Skeletal muscle satellite cell (primary cell): Measurements from ENCODE around the gene DIS3L2.

Experiments used
- H3K27me3 ChIP-seq: 2 replicates; pipeline ENCODE4 v1.7.0; 2013; ENCODE audit warnings: low read length; ENCODE audit not compliant: control insufficient read depth, insufficient read depth
- H3K36me3 ChIP-seq: 2 replicates; pipeline ENCODE4 v1.7.0; 2013; ENCODE audit warnings: mild to moderate bottlenecking, control low read depth, low read length; ENCODE audit not compliant: insufficient read depth
- H3K4me1 ChIP-seq: 2 replicates; pipeline ENCODE4 v1.7.0; 2013; ENCODE audit warnings: low read length; ENCODE audit not compliant: control insufficient read depth, insufficient read depth
- H3K4me2 ChIP-seq: 2 replicates; pipeline ENCODE4 v1.7.0; 2013; ENCODE audit warnings: mild to moderate bottlenecking, low read length
- H3K4me3 ChIP-seq: 2 replicates; pipeline ENCODE4 v1.7.0; 2013; ENCODE audit warnings: low read length
- H3K9ac ChIP-seq: 2 replicates; pipeline ENCODE4 v1.7.0; 2013; ENCODE audit warnings: mild to moderate bottlenecking, low read depth, low read length, moderate library complexity
- H3K9me3 ChIP-seq: replicated peaks from 2 replicates; pipeline ENCODE4 v1.7.0; 2013; ENCODE audit warnings: mild to moderate bottlenecking, control low read depth, low read length

DIS3L2 gene

DNA sequence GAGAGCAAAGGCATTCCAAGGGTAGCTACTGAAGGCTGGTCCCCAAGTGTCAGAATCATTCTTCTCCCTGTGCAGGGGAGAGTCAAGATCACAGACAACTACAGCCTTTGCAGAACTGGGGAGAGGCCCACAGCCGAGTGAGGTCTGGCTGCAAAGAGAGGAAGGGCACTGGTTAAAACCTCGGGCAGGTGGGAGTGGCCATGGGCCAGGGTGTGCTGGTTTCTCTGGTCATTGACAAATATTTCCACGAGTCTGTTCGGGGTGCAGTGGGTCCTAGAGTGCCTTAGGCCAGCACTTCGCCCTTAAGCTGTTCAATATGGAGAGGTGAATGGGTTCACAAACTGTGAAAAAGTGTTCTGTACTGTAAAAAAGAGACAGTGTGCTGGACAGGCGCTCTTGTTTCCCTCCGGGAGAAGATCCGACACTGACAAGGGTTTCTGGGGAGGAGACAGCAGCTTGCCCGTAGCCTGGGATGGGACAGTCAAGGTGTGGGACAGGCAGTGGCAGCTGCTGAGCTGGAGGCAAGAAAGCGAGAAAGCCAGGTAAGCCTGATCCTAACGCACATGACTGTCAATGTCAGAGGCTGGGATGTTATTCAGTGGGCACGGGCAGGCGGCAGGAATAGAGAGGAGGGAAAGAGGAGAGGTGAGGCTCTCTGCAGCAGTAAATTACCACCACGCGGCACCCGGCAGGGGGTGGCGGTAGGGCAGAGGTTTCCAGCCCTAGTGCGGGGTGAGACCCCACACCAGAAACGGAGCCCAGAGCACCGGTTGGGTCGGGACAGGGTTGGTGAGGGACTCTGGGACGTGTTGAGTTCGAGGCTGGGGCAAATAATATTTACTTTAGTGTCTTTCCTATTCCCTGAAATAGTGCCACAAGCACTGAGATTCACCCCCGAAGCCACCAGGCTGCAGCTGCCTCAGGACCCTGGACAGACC is 37.3 kb upstream of the DIS3L2 start:
- Histone ChIP-seq H3K27me3 (peaks cover 82% of the 10 kb centered on the region), H3K4me3 (no peak overlapping the region), H3K9me3 (no peaks in the 10 kb centered on the region)

DNA sequence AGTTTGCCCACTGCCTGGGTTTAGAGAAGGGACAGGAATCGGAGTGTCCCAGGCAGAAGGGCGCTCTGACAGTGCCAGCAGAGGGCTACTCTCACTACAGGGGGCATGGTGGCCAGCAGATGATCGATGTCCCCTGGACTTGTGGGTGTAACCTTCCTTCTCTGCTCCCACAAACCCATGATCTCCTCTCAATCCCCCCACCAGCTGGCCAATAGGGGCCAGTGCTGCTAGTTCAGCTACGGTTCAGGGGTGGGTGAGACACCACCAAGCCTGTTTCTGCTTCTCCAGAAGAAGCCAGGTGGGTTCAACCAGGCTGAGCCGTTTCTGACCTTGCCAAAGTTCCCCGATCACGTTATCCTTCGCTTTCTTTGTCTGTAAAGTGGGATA is 36.6 kb upstream of the DIS3L2 start:
- Histone ChIP-seq H3K4me2 (peak overlapping the region; percentile 98), H3K27me3 (peaks cover 83% of the 10 kb centered on the region), H3K9me3 (no peaks in the 10 kb centered on the region), H3K9ac (no peak overlapping the region), H3K36me3 (no peaks in the 10 kb centered on the region), H3K4me1 (peaks cover 20% of the 10 kb centered on the region), H3K4me3 (peak overlapping the region; percentile 53)

More for the DNA sequence above, 37.3 kb upstream of the DIS3L2 start:
- Histone ChIP-seq H3K4me2 (peak overlapping the region; percentile 98), H3K36me3 (no peaks in the 10 kb centered on the region), H3K4me1 (peaks cover 20% of the 10 kb centered on the region), H3K9ac (no peak overlapping the region)

DNA sequence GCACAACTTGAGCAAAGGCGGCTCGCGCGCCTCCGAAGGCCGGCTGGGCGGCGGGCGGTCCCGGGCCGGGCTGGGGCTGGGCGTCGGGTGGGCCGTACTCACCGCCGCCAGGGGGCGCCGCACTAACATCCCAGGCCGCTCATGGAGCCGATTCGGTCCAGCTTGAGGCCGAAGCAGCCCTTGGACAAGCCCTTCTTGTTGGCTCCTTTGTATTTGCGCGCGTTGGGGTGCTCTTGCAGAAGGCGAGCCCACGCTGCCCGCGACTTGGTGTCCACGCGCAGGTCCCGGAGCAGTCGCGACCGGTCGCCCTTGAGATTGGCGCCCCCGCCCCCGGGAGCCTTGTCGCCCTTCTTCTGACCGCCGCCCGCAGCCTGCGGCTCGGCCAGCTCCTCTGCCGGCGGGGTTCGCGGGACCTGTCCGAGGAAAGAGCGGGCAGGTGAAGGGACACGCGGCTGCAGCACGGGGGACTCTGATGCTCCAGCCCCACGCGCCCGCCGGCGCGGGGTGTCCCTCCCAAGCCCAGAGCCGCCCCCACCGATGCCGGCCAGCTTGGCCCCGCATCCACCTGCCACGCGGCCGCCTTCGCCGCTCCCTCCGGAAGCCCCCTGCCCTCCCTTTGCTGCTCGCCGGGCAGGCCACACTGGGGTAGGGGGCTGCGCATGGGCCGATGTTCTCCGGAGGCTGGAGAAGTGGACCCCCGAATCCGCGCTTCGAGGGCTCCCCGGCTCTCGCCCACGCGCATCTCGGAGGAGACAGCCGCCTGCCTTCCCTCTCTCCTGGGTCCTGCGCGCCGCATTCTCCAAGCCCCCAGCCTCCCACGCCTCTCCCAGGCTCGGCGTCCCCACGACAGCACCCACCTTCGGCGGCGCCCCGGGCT is 36.0 kb upstream of the DIS3L2 start:
- Histone ChIP-seq H3K4me2 (peak overlapping the region; percentile 98), H3K27me3 (peaks cover 83% of the 10 kb centered on the region), H3K4me3 (peak overlapping the region; percentile 67), H3K9ac (no peak overlapping the region), H3K9me3 (no peaks in the 10 kb centered on the region), H3K36me3 (no peaks in the 10 kb centered on the region), H3K4me1 (peaks cover 20% of the 10 kb centered on the region)

DNA sequence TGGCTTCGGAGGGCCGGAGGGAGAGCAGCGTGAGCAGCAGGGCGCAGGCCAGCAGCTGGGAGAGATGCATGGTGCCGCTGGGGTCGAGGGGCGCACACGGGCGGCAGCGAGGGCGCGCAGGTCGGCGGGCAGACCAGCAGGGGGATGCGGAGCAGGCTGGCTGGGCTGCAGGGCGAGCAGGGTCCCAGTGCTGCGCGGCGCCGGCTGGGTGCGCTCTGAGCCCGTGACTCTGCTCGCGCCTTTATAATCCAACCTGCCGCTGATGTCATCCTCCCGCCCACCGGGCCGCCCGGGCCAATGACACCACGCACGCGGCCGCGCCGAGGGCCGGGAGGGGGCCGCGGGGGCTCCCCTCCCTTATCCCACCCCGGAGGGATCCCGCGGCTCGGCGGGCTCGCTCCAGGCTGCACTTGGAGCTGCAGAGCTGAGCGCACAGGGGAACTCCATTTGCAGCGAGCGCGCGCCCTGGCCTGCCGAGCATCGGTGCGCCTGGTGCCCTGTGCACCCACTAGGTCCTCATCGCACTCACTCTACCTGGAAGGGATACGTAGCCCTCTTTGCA is 35.3 kb upstream of the DIS3L2 start, which contains the start of gene NPPC:
Gene NPPC (minus strand): TSS at position 217 of the 562 bp plus-strand sequence. CDS start 147 bp downstream, at position 70.
- H3K4me1 ChIP-seq, result peaks cover 20% of the 10 kb centered on the region

DNA sequence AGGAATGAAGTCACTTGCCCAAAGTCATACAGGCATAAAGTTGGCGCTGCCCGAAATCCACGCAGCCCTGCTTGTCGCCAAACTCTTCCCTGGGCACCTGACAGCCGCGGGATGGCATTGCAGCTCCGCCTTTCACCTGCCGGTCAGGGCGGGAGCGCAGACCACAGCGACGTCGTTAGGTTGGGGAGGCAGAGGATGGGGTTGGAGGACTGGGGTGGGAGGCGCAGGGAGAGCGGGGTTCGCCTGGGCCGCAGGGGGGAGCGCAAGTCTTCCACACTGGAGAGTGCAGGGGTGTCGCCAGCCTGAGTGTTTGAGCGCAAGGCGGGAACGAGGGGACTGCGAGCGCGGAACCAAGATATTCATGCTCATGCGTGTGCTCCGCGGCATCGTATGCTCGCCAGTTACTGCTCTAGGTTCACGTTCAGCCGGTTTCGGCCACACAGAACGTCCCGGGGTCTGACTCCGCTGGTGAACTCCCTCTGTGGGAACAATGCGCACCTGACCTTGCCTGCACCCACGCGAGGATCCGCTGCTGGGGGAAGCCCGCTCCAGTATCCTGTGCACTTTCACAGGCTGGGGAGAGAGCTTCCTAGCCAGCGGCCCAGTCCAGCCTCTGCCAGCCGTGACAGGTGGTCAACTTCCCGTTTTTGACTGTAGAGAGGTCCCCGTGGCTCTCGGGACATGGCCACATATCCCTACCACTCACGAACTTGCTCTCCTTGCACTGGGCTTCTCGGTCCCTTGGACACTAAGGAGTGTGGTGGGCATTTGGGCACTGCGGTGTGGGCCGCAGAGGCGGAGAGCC is 34.5 kb upstream of the DIS3L2 start:
- Histone ChIP-seq H3K9me3 (peaks cover under 1% of the 10 kb centered on the region), H3K4me2 (peak overlapping the region; percentile 98), H3K9ac (no peak overlapping the region), H3K4me3 (peak overlapping the region; percentile 67), H3K27me3 (peaks cover 97% of the 10 kb centered on the region), H3K4me1 (peaks cover 20% of the 10 kb centered on the region), H3K36me3 (no peaks in the 10 kb centered on the region)

More for the DNA sequence above, 35.3 kb upstream of the DIS3L2 start, which contains the start of gene NPPC:
- peaks cover 90% of the 10 kb centered on the region for H3K27me3 ChIP-seq
- H3K4me3 ChIP-seq, result peak within 1 kb of the TSS; percentile 67
- H3K4me2 ChIP-seq, result peak within 1 kb of the TSS; percentile 98
- H3K9me3 ChIP-seq, result no peaks in the 10 kb centered on the region
- no peaks in the 10 kb centered on the region for H3K36me3 ChIP-seq
- H3K9ac ChIP-seq, result no peak within 1 kb of the TSS

DNA sequence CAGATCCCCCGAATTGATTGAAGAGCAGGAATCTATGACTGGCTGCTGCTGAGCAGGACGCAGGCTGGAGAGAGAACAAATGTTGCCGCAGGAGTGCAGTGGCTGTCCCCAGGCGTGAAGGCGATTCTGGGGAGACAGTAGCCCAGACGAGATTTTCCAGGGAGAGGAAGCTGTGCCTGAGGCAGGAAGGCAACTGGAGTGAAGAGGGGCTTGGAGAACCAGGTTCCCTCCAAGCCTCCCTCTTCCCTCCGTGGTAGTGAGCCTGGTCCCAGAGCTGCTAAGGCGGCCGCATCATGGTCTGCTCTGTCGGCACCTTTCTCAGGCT is 34.0 kb upstream of the DIS3L2 start:
- Histone ChIP-seq H3K4me2 (no peak overlapping the region), H3K27me3 (peaks cover 95% of the 10 kb centered on the region), H3K9me3 (peaks cover 2% of the 10 kb centered on the region), H3K9ac (no peak overlapping the region), H3K4me1 (peaks cover 20% of the 10 kb centered on the region), H3K36me3 (no peaks in the 10 kb centered on the region), H3K4me3 (no peak overlapping the region)

DNA sequence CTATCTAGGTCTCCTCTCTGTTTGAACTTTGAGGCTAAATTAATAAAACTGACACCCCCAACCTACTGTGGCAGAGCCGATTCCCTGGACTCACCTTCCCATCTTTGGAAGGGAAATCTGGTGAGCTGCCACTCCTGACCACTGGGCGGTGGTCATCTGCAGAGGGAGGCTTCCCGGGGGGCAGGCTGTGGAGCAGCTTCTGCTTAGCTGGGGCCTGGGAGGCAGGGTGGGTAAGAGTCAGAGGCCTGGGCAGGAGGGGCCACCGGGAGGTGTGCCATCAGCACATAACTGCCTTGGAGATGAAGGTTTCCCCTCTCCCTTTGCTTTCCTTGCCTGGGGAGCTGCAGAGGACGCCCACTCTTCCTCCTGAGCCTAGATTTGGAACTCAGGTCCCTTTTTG is 33.0 kb upstream of the DIS3L2 start:
- Histone ChIP-seq H3K9ac (no peak overlapping the region), H3K27me3 (peaks cover 89% of the 10 kb centered on the region)

DNA sequence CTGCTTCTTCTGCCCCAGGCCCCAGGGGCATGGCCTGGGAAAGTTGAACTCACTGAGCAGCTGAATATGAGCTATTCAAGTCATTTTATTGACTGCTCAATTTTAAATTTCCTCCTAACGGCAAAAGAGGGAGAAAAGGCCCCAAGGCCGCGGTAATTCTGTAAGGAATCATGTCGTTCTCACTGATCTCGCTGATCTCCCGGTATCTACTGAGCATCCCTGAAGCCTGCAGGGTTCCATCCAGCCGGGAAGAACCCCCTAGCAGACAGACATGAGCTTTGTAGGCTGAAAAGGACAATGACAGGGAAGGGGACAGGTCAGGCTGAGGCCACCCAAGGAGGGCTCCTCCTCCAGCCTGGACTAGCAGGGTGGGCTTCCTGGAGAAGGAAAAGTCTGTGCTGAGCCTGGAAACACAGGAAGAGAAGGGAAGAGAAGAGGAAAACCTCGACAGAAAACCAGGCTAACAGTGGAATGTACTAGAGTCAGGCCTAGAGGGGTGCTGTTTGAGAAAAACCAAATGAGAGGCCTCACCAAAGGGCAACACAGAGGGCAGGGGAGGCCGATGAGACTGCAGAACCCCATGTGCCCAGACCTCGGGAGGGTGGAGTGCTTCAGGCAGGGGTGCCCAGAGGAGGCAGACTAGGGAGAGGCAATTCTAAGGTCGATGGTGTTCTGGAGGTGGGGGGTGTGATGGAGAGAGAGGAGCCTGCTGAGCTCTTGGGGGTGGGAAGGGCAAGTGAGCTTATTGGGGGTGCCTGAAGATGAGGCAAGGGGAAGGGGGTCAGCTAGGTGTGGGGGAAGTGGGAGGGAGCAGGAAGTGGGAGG is 32.4 kb upstream of the DIS3L2 start:
- H3K27me3 ChIP-seq, result peaks cover 88% of the 10 kb centered on the region
- no peak overlapping the region for H3K9ac ChIP-seq
- H3K9me3 ChIP-seq, result peaks cover 2% of the 10 kb centered on the region
- H3K4me1 ChIP-seq, result peaks cover 21% of the 10 kb centered on the region
- no peaks in the 10 kb centered on the region for H3K36me3 ChIP-seq
- no peak overlapping the region for H3K4me2 ChIP-seq
- no peak overlapping the region for H3K4me3 ChIP-seq

More for the DNA sequence above, 33.0 kb upstream of the DIS3L2 start:
- Histone ChIP-seq H3K4me3 (no peak overlapping the region), H3K4me2 (no peak overlapping the region), H3K9me3 (peaks cover 2% of the 10 kb centered on the region), H3K36me3 (no peaks in the 10 kb centered on the region), H3K4me1 (peaks cover 20% of the 10 kb centered on the region)

DNA sequence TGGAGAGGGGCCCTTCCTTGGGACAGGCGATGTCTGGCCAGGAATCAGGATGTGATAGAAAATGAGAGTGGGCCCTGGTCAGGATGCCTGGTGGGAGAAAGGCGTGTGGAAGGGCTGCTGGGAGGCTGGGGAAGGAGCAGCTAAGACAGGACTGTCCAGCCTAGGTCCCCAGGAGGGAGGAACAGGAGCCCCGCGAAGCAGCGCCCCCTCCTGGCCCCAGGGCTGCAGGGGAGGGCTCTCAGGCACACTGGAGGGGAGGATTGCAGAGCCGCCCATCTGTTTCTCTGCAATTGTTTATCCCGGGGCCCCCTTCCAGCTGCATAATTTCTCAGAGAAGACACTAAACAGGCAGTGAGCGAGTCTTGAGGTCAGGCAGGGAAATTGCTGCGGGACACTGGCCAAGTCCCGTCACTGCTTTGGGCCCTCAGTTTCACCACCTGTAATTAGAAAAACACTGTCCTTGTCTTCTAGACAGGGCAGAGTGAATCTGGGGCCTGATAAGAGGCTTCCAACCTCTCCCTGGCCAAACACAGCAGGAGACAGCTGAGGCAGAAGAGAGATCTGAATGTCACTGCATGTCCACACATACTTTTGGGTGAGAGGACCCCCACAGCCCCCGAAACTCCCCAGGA is 31.4 kb upstream of the DIS3L2 start:
- Histone ChIP-seq H3K27me3 (peaks cover 84% of the 10 kb centered on the region), H3K4me3 (no peak overlapping the region), H3K4me2 (no peak overlapping the region), H3K36me3 (no peaks in the 10 kb centered on the region), H3K9ac (no peak overlapping the region), H3K9me3 (peaks cover 2% of the 10 kb centered on the region), H3K4me1 (peaks cover 21% of the 10 kb centered on the region)
